Uterus (tissue), 4 donors: Measurements from ENCODE around the gene NR6A1. TPM values are rescaled to one million over a fixed set of nuclear protein-coding genes. Genes with fewer than 3 reads are reported as not detected.
A peak's percentile ranks its signal among the peaks of the same experiment; 100 is the strongest.

Source experiments
- DNase-seq, 2 donors: peaks; one replicate each; pipeline ENCODE4 v3.0.0-alpha.2; 2019 to 2020
- H3K27ac ChIP-seq, 2 donors: fragments of 200-600 bp; sonication (generic); 1 replicate in 1 of 2; 2 replicates in 1 of 2; pipeline ENCODE4 v1.5.1; 2016 to 2018
- H3K27me3 ChIP-seq, 2 donors: fragments of 200-600 bp; sonication (generic); one replicate each; pipeline ENCODE4 v1.5.1; 2018 to 2019; ENCODE audit warnings: control low read depth in 1 of 2
- H3K36me3 ChIP-seq, 2 donors: fragments of 200-600 bp; sonication (generic); one replicate each; pipeline ENCODE4 v1.5.1; 2019; ENCODE audit warnings: control low read depth in 1 of 2
- H3K4me1 ChIP-seq, 2 donors: fragments of 200-600 bp; sonication (generic); one replicate each; pipeline ENCODE4 v1.5.1; 2018 to 2019; ENCODE audit warnings: control low read depth in 1 of 2
- H3K4me3 ChIP-seq, 2 donors: fragments of 200-600 bp; sonication (generic); 1 replicate in 1 of 2; 2 replicates in 1 of 2; pipeline ENCODE4 v1.5.1; 2018 to 2019; ENCODE audit warnings: mild to moderate bottlenecking in 1 of 2
- H3K9me3 ChIP-seq, 2 donors: fragments of 200-600 bp; sonication (generic); one replicate each; pipeline ENCODE4 v1.5.1; 2019; ENCODE audit warnings: control low read depth in 1 of 2
- CTCF ChIP-seq, 4 experiments: fragments of 200-600 bp in 2 of 4; fragments of 450-650 bp in 2 of 4; sonication (generic) in 2 of 4; IDR thresholded peaks; one replicate each; pipeline ENCODE4 v1.5.1; 2016 to 2019; ENCODE audit warnings: antibody characterized with exemption in 4 of 4, mild to moderate bottlenecking in 2 of 4, moderate library complexity in 1 of 4
- POLR2A ChIP-seq, 2 donors: fragments of 450-650 bp; IDR thresholded peaks; one replicate each; pipeline ENCODE4 v1.6.1; 2016; ENCODE audit warnings: antibody characterized with exemption in 2 of 2, mild to moderate bottlenecking in 1 of 2, moderate library complexity in 1 of 2
- intact Hi-C: fragments of 100-400 bp; cut with DNase I; formaldehyde crosslinking; loops from one replicate; pipeline ENCODE4 v1.15.1; 2023; ENCODE audit warnings: low total_unique reads
- microRNA-seq: library from miRNA; unstranded; fragments of <30 nt; microRNA quantifications from one replicate; pipeline ENCODE4, GENCODE V29; 2016; ENCODE audit warnings: borderline microRNAs expressed, borderline replicate concordance
- small RNA-seq: library from RNA; depleted of rRNA; stranded (forward); fragments of <200 nt; gene quantifications from one replicate; pipeline ENCODE3, GENCODE V24; 2016
- total RNA-seq, 4 donors: library from RNA; depleted of rRNA in 3 of 4; stranded (reverse); fragments of >200 nt in 3 of 4; gene quantifications; one replicate each; pipeline versions ENCODE4 v1.1.0 to v1.2.4, GENCODE V29; 2014 to 2023
- donor health status: DM: yes; HTN: yes; CAD: no.

The NR6A1 gene
- total RNA-seq, 4 donors from 2014 or later = under 0.01 to 2.6 (median 1.3) TPM; not detected in 1

- intact Hi-C loops = no loop called here
- no peaks in the 10 kb centered on the region for H3K27me3 ChIP-seq
- H3K27ac ChIP-seq = no peak overlapping the region
- TF ChIP-seq CTCF (IDR thresholded peaks at IDR 0.05) (no peak), POLR2A (IDR thresholded peaks at IDR 0.05) (no peak)
- no peaks in the 10 kb centered on the region for H3K4me1 ChIP-seq
- DNase-seq = no peak
- H3K4me3 ChIP-seq = no peak overlapping the region
- no peaks in the 10 kb centered on the region for H3K9me3 ChIP-seq
- H3K36me3 ChIP-seq = no peaks in the 10 kb centered on the region
Observed at GRCh38 chr9:124469011-124469832, 301.9 kb downstream of the NR6A1 start.

- no peaks in the 10 kb centered on the region for H3K27me3 ChIP-seq
- no peaks in the 10 kb centered on the region for H3K9me3 ChIP-seq
- no peaks in the 10 kb centered on the region for H3K4me1 ChIP-seq
- DNase-seq = no peak
- no peak overlapping the region for H3K27ac ChIP-seq
- H3K36me3 ChIP-seq = no peaks in the 10 kb centered on the region
- TF ChIP-seq CTCF (IDR thresholded peaks at IDR 0.05) (no peak), POLR2A (IDR thresholded peaks at IDR 0.05) (no peak)
- intact Hi-C loops = no loop called here
- no peak overlapping the region for H3K4me3 ChIP-seq
Observed at GRCh38 chr9:124468061-124468740, 302.9 kb downstream of the NR6A1 start.

GRCh38 chr9:124467410-124468060 is 303.6 kb downstream of the NR6A1 start:
- H3K4me3 ChIP-seq = no peak overlapping the region
- H3K36me3 ChIP-seq = no peaks in the 10 kb centered on the region
- H3K27ac ChIP-seq = no peak overlapping the region
- no peaks in the 10 kb centered on the region for H3K27me3 ChIP-seq
- TF ChIP-seq CTCF (IDR thresholded peaks at IDR 0.05) (no peak), POLR2A (IDR thresholded peaks at IDR 0.05) (no peak)
- no peak for DNase-seq
- H3K4me1 ChIP-seq = no peaks in the 10 kb centered on the region
- no peaks in the 10 kb centered on the region for H3K9me3 ChIP-seq
- intact Hi-C loops = no loop called here

Small RNAs within 50 kb of the gene (microRNA-seq; reads per million reads assigned to microRNA genes)
- gene MIR181A2 (69.6 reads per million, percentile 49 among the genes with 10 or more reads in this experiment), gene MIR181B2 (118 reads per million, percentile 58 among the genes with 10 or more reads in this experiment)

Small RNAs within 50 kb of the gene (small RNA-seq; reads per million reads assigned to genes)
- gene MIR181A2 (12.0 reads per million, percentile 90 among the genes with 10 or more reads in this experiment), gene MIR181B2 (0.85 reads per million, percentile 38 among the genes with 10 or more reads in this experiment), gene RN7SL302P (not detected)

Other genes with a start within 250 kb of the NR6A1 start
- gene OLFML2A, start 5.8 kb upstream of the NR6A1 start, total RNA-seq = 10 to 100 TPM; 21.3 to 86.5 (median 71.8) TPM
- gene WDR38, start 82.1 kb upstream of the NR6A1 start, total RNA-seq = 1 to 10 TPM in 1 of 4 donors, under 1 TPM in 1, not detected in 2; 0.79 to 1.9 TPM
- 1,000 to 10,000 TPM in 3 of 4 donors, 100 to 1,000 TPM in 1; 913 to 5,275 (median 2,170) TPM for gene RPL35, start 90.6 kb upstream of the NR6A1 start, total RNA-seq
- gene ARPC5L, start 90.8 kb upstream of the NR6A1 start, total RNA-seq = 10 to 100 TPM in 1 of 4 donors, 1 to 10 TPM in 3; 1.0 to 18.3 (median 5.6) TPM
- 10 to 100 TPM in 3 of 4 donors, 1 to 10 TPM in 1; 6.7 to 25.7 (median 15.4) TPM for gene GOLGA1, start 169.8 kb upstream of the NR6A1 start, total RNA-seq